NCI-H82 treated with DMSO at 0.1 percent for 48 hours (cell line): ENCODE results near the gene CDC42BPA.
A peak's percentile ranks its signal among the peaks of the same experiment; 100 is the strongest.

ENCODE experiments used
- DNase-seq: peaks from one replicate; lab custom pipeline; 2025; ENCODE audit not compliant: unreplicated experiment; lab: John Stamatoyannopoulos, UW

The CDC42BPA gene

GRCh38 chr1:226995365-226996332, 322.6 kb downstream of the CDC42BPA start:
- no peak for DNase-seq

- DNase-seq, result no peak
Observed at GRCh38 chr1:226994586-226995364, 323.5 kb downstream of the CDC42BPA start.

GRCh38 chr1:226993814-226994585, 324.3 kb downstream of the CDC42BPA start:
- DNase-seq, result peak; percentile 97

- DNase-seq, result no peak
Observed at GRCh38 chr1:226991920-226992319, 326.4 kb downstream of the CDC42BPA start.

- DNase-seq, result no peak
Observed at GRCh38 chr1:226990133-226990716, 328.1 kb downstream of the CDC42BPA start.

- DNase-seq, result no peak
Observed at GRCh38 chr1:226989085-226989920, 329.0 kb downstream of the CDC42BPA start.

GRCh38 chr1:226988334-226988666, 330.0 kb downstream of the CDC42BPA start:
- no peak for DNase-seq

GRCh38 chr1:226987623-226988333, 330.5 kb downstream of the CDC42BPA start:
- no peak for DNase-seq

- DNase-seq, result no peak
Observed at GRCh38 chr1:226987179-226987536, 331.1 kb downstream of the CDC42BPA start.

GRCh38 chr1:226986496-226987178, 331.7 kb downstream of the CDC42BPA start:
- no peak for DNase-seq

- no peak for DNase-seq
Observed at GRCh38 chr1:226985839-226986463, 332.3 kb downstream of the CDC42BPA start.

GRCh38 chr1:226985239-226985838, 333.0 kb downstream of the CDC42BPA start:
- DNase-seq, result no peak

GRCh38 chr1:226984521-226985238, 333.6 kb downstream of the CDC42BPA start:
- DNase-seq, result no peak

- DNase-seq, result no peak
Observed at GRCh38 chr1:226983992-226984364, 334.3 kb downstream of the CDC42BPA start.

GRCh38 chr1:226983247-226983991, 334.9 kb downstream of the CDC42BPA start:
- no peak for DNase-seq

- DNase-seq, result no peak
Observed at GRCh38 chr1:226982451-226983177, 335.7 kb downstream of the CDC42BPA start.
